Endodermal cell (in vitro differentiated cells): ENCODE data around the gene ROR2. TPM values are rescaled to one million over a fixed set of nuclear protein-coding genes. Genes with fewer than 3 reads are reported as not detected.
"Not testable (repeated sequence)": the region's sequence is repeated elsewhere in the genome, so short reads cannot be mapped to it uniquely, and the experiment has no call there.

Source experiments
- DNase-seq: peaks from one replicate; pipeline ENCODE4 v3.0.0-alpha.2; 2017
- H3K27ac ChIP-seq: 2 replicates; pipeline ENCODE4 v1.5.1; 2013; ENCODE audit warnings: mild to moderate bottlenecking, low read depth, low read length, moderate library complexity
- H3K27me3 ChIP-seq: 2 replicates; pipeline ENCODE4 v1.6.1; 2013; ENCODE audit warnings: mild to moderate bottlenecking, low read length, moderate library complexity; ENCODE audit not compliant: insufficient read depth, control insufficient read depth, poor library complexity, severe bottlenecking
- H3K36me3 ChIP-seq: 2 replicates; pipeline ENCODE4 v1.7.0; 2013; ENCODE audit warnings: mild to moderate bottlenecking, low read length, moderate library complexity; ENCODE audit not compliant: control insufficient read depth, insufficient read depth
- H3K4me1 ChIP-seq: one replicate; pipeline ENCODE4 v1.7.0; 2013; ENCODE audit warnings: low read length; ENCODE audit not compliant: control insufficient read depth, insufficient read depth
- H3K4me3 ChIP-seq: 2 replicates; pipeline ENCODE4 v1.5.1; 2013; ENCODE audit warnings: mild to moderate bottlenecking, low read length, moderate library complexity
- H3K9ac ChIP-seq: 2 replicates; pipeline ENCODE4 v1.6.1; 2013; ENCODE audit warnings: mild to moderate bottlenecking, low read length, moderate library complexity; ENCODE audit not compliant: poor library complexity, severe bottlenecking; ENCODE audit errors: extremely low read depth
- H3K9me3 ChIP-seq: 2 replicates; pipeline ENCODE4 v1.6.1; 2013; ENCODE audit warnings: mild to moderate bottlenecking, low read length, moderate library complexity; ENCODE audit not compliant: control insufficient read depth
- H3K27ac Mint-ChIP-seq: 2 replicates; pipeline ENCODE4 v1.8.0; 2020; ENCODE audit warnings: mixed read lengths
- H3K27me3 Mint-ChIP-seq: 2 replicates; pipeline ENCODE4 v1.8.0; 2021; ENCODE audit warnings: mild to moderate bottlenecking, mixed read lengths; ENCODE audit not compliant: insufficient read depth
- H3K36me3 Mint-ChIP-seq: 2 replicates; pipeline ENCODE4 v1.8.0; 2020; ENCODE audit warnings: low read depth, mixed read lengths
- H3K4me1 Mint-ChIP-seq: 2 replicates; pipeline ENCODE4 v1.8.0; 2020; ENCODE audit warnings: mixed read lengths
- H3K4me3 Mint-ChIP-seq: 2 replicates; pipeline ENCODE4 v1.8.0; 2020; ENCODE audit warnings: mild to moderate bottlenecking, moderate library complexity, mixed read lengths
- H3K9me3 Mint-ChIP-seq: 2 replicates; pipeline ENCODE4 v1.8.0; 2020; ENCODE audit warnings: mild to moderate bottlenecking, mixed read lengths
- CTCF ChIP-seq: fragments of 200-600 bp; sonication (generic); conservative IDR thresholded peaks from 2 replicates; pipeline ENCODE4 v1.5.0; 2021; ENCODE audit warnings: antibody characterized with exemption, mild to moderate bottlenecking
- WGBS, 2 experiments: methylation state at CpG; one replicate each; pipeline versions ENCODE4 v1.1.5 to v1.1.7; 2013; ENCODE audit warnings: missing lambda C conversion rate in 2 of 2, mixed read lengths in 1 of 2; ENCODE audit not compliant: insufficient coverage in 1 of 2, insufficient read length in 1 of 2; 5-methylcytosine and 5-hydroxymethylcytosine counted together
- total RNA-seq, 2 donors: library from RNA; stranded (reverse); fragmentation: NEBNext Ultra II Directional in 1 of 2; extraction: Animal tissue kit (Norgen Biotek cat#: 25700) in 1 of 2; gene quantifications; 2 replicates in 1 of 2; 3 replicates in 1 of 2; pipeline ENCODE4 v1.2.1, GENCODE V29; 2021

Gene ROR2
- total RNA-seq, 2 donors from 2014 or later: 104 to 160 TPM

DNA sequence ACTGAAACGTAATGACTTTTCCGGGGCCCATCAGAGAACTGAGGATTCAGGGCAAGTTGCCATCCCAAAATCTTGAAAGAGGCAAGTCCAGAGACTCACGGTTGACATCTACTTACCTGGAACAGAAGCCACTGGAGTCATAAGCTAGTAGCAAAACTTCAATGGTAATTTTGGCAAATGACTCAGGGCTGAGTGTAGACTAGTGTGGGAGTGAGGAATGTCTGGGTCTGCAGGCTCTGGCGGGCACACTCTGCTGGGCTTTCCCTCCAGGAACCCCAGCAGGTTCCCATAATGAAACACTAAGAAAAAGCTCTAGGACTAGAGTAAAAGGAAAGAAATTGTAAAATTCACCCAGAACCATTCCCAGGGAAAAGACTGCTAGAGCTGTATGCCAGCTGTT lies 403.5 kb downstream of the ROR2 start:
- Mint-ChIP-seq H3K4me3 (no peak overlapping the region), H3K9me3 (no peaks in the 10 kb centered on the region), H3K27me3 (no peaks in the 10 kb centered on the region), H3K4me1 (no peaks in the 10 kb centered on the region), H3K36me3 (no peaks in the 10 kb centered on the region), H3K27ac (no peak overlapping the region)
- H3K9me3 ChIP-seq: no peaks in the 10 kb centered on the region
- no peak overlapping the region for H3K9ac ChIP-seq
- no peaks in the 10 kb centered on the region for H3K36me3 ChIP-seq
- TF ChIP-seq CTCF: no peak
- H3K4me1 ChIP-seq: no peaks in the 10 kb centered on the region
- DNase-seq: no peak
- no peaks in the 10 kb centered on the region for H3K27me3 ChIP-seq
- H3K4me3 ChIP-seq: no peak overlapping the region
- WGBS, 2 experiments: 94 to 95% methylated on average over 3 to 4 of the region's 4 CpGs
- no peak overlapping the region for H3K27ac ChIP-seq

- no peak for TF ChIP-seq CTCF
- Mint-ChIP-seq H3K36me3 (no peaks in the 10 kb centered on the region), H3K27me3 (no peaks in the 10 kb centered on the region), H3K9me3 (no peaks in the 10 kb centered on the region), H3K4me1 (peaks cover 29% of the 10 kb centered on the region), H3K27ac (no peak overlapping the region), H3K4me3 (no peak overlapping the region)
- Histone ChIP-seq H3K9me3 (no peaks in the 10 kb centered on the region), H3K4me3 (no peak overlapping the region), H3K27ac (no peak overlapping the region), H3K4me1 (peaks cover 5% of the 10 kb centered on the region), H3K27me3 (no peaks in the 10 kb centered on the region), H3K9ac (no peak overlapping the region), H3K36me3 (no peaks in the 10 kb centered on the region)
- DNase-seq: no peak
- no CpG with 5 or more reads among the region's 3 CpGs for WGBS, 2 experiments
These were observed 408.3 kb downstream of the ROR2 start for GRCh38 chr9:91541734-91542133.

DNA sequence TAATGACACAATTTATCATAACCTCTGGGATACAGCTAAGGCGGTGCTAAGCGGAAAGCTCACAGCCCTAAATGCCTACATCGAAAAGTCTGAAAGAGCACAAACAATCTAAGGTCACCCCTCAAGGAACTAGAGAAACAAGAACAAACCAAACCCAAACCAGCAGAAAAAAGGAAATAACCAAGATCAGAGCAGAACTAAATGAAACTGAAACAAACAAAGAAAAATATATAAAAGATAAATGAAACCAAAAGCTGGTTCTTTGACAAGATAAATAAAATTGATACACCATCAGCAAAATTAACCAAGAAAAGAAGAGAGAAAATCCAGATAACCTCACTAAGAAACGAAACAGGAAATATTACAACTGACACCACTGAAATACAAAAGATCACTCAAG lies 409.5 kb downstream of the ROR2 start:
- 95% methylated on average over 4 of the region's 4 CpGs; no CpG with 5 or more reads in 1 of the 2 experiments for WGBS, 2 experiments
- H3K4me3 Mint-ChIP-seq, H3K27me3 Mint-ChIP-seq, H3K9me3 Mint-ChIP-seq, H3K36me3 Mint-ChIP-seq, DNase-seq, H3K4me3 ChIP-seq, H3K9me3 ChIP-seq, H3K27ac ChIP-seq, H3K27me3 ChIP-seq, H3K27ac Mint-ChIP-seq, H3K9ac ChIP-seq, H3K36me3 ChIP-seq: not testable (repeated sequence)
- peaks cover 10% of the 10 kb centered on the region for H3K4me1 ChIP-seq
- H3K4me1 Mint-ChIP-seq: peaks cover 39% of the 10 kb centered on the region

GRCh38 chr9:91536211-91536691 lies 413.8 kb downstream of the ROR2 start:
- H3K4me3 Mint-ChIP-seq: no peak overlapping the region
- 18 to 61% methylated on average over 2 to 3 of the region's 3 CpGs for WGBS, 2 experiments
- no peak overlapping the region for H3K27ac Mint-ChIP-seq

More at GRCh38 chr9:91536211-91536691, 413.8 kb downstream of the ROR2 start:
- no peaks in the 10 kb centered on the region for H3K36me3 ChIP-seq
- H3K9me3 ChIP-seq: no peaks in the 10 kb centered on the region
- Mint-ChIP-seq H3K9me3 (no peaks in the 10 kb centered on the region), H3K4me1 (peaks cover 48% of the 10 kb centered on the region), H3K27me3 (no peaks in the 10 kb centered on the region), H3K36me3 (no peaks in the 10 kb centered on the region)
- no peak overlapping the region for H3K9ac ChIP-seq
- H3K27ac ChIP-seq: no peak overlapping the region
- TF ChIP-seq CTCF: no peak
- H3K27me3 ChIP-seq: peaks cover 13% of the 10 kb centered on the region
- peak; percentile 63 for DNase-seq
- no peak overlapping the region for H3K4me3 ChIP-seq
- peaks cover 13% of the 10 kb centered on the region for H3K4me1 ChIP-seq
